ENCODE data around the gene PECR. TPM values are rescaled to one million over a fixed set of nuclear protein-coding genes. Genes with fewer than 3 reads are reported as not detected.

PECR gene
- total and polyA plus RNA-seq, 7 donors, result 1.9 to 4.8 (median 2.5) TPM

DNA sequence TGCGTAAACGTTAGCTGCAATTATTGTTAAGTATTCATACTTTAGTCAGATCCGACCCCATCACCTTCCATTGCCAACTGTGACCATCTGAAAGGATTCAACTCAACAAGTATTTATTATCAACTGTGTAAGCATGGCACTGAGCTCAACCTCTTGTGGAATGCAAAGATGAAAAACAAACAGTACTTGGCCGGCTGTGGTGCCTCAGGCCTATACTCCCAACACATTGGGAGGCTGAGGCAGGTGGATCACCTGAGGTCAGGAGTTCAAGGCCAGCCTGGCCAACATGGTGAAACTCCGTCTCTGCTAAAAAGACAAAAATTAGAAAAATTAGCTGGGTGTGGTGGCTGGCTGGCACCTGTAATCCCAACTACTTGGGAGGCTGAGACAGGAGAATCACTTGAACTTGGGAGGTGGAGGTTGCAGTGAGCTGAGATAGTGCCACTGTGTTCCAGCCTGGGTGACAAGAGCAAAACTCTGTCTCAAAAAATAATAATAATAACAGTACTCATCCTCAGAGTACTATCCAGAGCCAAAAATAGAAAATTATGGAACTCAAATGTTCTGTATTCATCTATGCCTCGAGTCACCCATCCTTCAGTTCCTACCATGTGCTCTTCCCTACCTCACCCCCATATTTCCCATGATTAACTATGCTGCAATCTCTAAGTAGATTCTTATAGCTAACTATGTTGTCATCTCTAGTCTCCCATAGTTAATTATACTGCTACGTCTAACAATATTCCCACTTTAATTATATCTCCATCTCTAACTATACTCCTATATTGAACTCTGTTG is 59.6 kb downstream of the PECR start:
- TF ChIP-seq, protein P1, sequence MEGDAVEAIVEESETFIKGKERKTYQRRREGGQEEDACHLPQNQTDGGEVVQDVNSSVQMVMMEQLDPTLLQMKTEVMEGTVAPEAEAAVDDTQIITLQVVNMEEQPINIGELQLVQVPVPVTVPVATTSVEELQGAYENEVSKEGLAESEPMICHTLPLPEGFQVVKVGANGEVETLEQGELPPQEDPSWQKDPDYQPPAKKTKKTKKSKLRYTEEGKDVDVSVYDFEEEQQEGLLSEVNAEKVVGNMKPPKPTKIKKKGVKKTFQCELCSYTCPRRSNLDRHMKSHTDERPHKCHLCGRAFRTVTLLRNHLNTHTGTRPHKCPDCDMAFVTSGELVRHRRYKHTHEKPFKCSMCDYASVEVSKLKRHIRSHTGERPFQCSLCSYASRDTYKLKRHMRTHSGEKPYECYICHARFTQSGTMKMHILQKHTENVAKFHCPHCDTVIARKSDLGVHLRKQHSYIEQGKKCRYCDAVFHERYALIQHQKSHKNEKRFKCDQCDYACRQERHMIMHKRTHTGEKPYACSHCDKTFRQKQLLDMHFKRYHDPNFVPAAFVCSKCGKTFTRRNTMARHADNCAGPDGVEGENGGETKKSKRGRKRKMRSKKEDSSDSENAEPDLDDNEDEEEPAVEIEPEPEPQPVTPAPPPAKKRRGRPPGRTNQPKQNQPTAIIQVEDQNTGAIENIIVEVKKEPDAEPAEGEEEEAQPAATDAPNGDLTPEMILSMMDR (IDR thresholded peaks at IDR 0.05), result no peak

DNA sequence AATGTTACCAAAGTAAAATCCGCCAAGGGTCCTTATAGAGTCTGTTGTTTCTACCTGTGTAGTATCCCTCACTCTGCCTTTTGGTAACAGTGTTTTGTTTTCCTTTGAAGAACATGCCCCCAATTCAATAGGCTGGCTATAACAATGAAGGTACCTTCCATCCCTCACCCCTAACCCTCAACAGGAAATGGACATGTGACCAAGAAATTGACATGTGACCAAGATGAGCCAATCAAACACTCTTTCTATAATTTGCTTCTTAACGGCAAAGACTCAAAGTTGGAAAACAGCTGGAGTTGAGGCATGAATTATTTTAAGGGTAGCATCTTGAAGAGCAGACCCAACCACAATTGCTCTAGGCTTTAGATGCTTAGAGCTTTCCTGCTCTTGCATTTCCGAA is 62.9 kb downstream of the PECR start:
- Histone ChIP-seq H3K9me3 (no peaks in the 10 kb centered on the region), H3K27ac (no peak overlapping the region), H3K27me3 (ENCODE audit: insufficient read depth in 3 of 3, low read length in 2 of 3) (no peaks in the 10 kb centered on the region), H3K4me3 (no peak overlapping the region), H3K36me3 (ENCODE audit: insufficient read depth in 1 of 2, low read depth in 1 of 2) (no peaks in the 10 kb centered on the region), H3K4me1 (no peaks in the 10 kb centered on the region)
- TF ChIP-seq, protein P1 (IDR thresholded peaks at IDR 0.05), result no peak
- no peak for ATAC-seq
- 87 to 94% (median 92%) methylated on average over 3 of the region's 3 CpGs for WGBS, 3 donors
- intact Hi-C loops (cut with DNase I), result no loop called here
- DNase-seq, result no peak

More for the DNA sequence above, 59.6 kb downstream of the PECR start:
- no peak for ATAC-seq
- 91 to 95% (median 93%) methylated on average over 7 of the region's 7 CpGs for WGBS, 3 donors
- Histone ChIP-seq H3K9me3 (no peaks in the 10 kb centered on the region), H3K4me1 (no peaks in the 10 kb centered on the region), H3K27me3 (ENCODE audit: insufficient read depth in 3 of 3, low read length in 2 of 3) (no peaks in the 10 kb centered on the region), H3K4me3 (no peak overlapping the region), H3K27ac (no peak overlapping the region), H3K36me3 (ENCODE audit: insufficient read depth in 1 of 2, low read depth in 1 of 2) (no peaks in the 10 kb centered on the region)
- intact Hi-C loops (cut with DNase I), result loop anchor here in 1 of 2 donors (2.0 kb wide), 1 partner anchor 71 kb away; no protein-coding TSS in a partner anchor
- DNase-seq, result no peak

DNA sequence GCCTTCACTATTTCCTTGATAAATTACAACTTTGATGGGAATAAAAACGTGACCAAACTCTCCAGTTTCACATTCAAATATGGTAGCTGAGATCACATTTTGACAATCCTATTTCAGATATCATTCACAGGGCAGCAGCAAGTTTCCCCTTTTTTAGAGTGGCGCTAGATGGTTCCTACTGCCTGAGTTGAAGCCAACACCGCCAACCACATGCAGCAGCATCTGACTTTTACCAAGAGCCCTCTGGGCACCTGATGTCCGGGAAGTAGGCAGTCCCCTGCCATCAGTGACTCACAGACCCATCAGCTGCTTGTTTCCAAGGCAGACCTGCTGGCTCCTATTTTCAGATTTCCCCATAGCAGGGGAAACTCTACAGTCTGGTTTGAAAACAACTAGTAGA is 64.2 kb downstream of the PECR start:
- intact Hi-C loops (cut with DNase I), result no loop called here
- no peaks in the 10 kb centered on the region for H3K9me3 ChIP-seq
- no peak overlapping the region for H3K27ac ChIP-seq
- ATAC-seq (no peak), DNase-seq (no peak)
- no peaks in the 10 kb centered on the region for H3K36me3 ChIP-seq (ENCODE audit: insufficient read depth in 1 of 2, low read depth in 1 of 2)
- H3K27me3 ChIP-seq (ENCODE audit: insufficient read depth in 3 of 3, low read length in 2 of 3), result no peaks in the 10 kb centered on the region
- WGBS, 3 donors, result 84 to 91% (median 89%) methylated on average over 4 of the region's 4 CpGs
- H3K4me1 ChIP-seq, result no peaks in the 10 kb centered on the region
- TF ChIP-seq, protein P1 (IDR thresholded peaks at IDR 0.05), result no peak
- no peak overlapping the region for H3K4me3 ChIP-seq

DNA sequence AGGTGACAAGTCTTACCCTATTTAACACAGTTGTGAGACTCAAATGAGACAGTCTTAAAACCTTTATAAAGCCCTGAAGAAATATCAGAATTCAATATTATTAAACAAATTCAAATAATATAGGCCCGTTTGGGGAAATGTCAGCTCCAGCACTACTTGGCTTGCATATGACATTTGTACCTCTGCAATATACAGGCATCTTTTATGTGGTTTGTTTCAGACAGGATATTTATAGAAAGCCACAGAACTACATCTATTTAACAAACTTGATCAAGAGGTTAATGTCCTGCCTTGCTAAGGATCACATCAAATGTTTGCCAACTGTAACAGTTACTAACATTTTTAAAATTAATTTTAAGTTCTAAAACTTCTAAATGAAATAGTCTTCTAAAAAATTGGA is 65.0 kb downstream of the PECR start:
- no peak for DNase-seq
- H3K27me3 ChIP-seq (ENCODE audit: insufficient read depth in 3 of 3, low read length in 2 of 3), result no peaks in the 10 kb centered on the region
- ATAC-seq, result no peak
- TF ChIP-seq, protein P1 (IDR thresholded peaks at IDR 0.05), result no peak
- H3K36me3 ChIP-seq (ENCODE audit: insufficient read depth in 1 of 2, low read depth in 1 of 2), result no peaks in the 10 kb centered on the region
- WGBS, 3 donors, result 62 to 93% (median 72%) methylated on average over 1 of the region's 1 CpG
- intact Hi-C loops (cut with DNase I), result no loop called here
- H3K4me1 ChIP-seq, result no peaks in the 10 kb centered on the region
- no peaks in the 10 kb centered on the region for H3K9me3 ChIP-seq
- no peak overlapping the region for H3K4me3 ChIP-seq
- no peak overlapping the region for H3K27ac ChIP-seq
